Mesenteric fat pad (tissue), 1 donor: Measurements from ENCODE around the gene WDR13. TPM values are rescaled to one million over a fixed set of nuclear protein-coding genes. Genes with fewer than 3 reads are reported as not detected.

Experiments used
- DNase-seq: peaks from one replicate; pipeline ENCODE4 v3.0.0-alpha.2; 2020; ENCODE audit warnings: low spot score
- total RNA-seq: library from RNA; stranded (reverse); fragmentation: NEBNext Ultra II Directional; extraction: Animal tissue kit (Norgen Biotek cat#: 25700); gene quantifications from one replicate; pipeline ENCODE4 v1.2.1, GENCODE V29; 2021
- donor health status: DM: yes; HTN: yes; CAD: no.

Gene WDR13
- total RNA-seq, 1 donor from 2014 or later: 96.9 TPM

GRCh38 chrX:48592971-48593370 lies 4.3 kb upstream of the WDR13 start:
- DNase-seq: no peak

GRCh38 chrX:48595929-48596328 lies 1.4 kb upstream of the WDR13 start:
- no peak for DNase-seq

DNA sequence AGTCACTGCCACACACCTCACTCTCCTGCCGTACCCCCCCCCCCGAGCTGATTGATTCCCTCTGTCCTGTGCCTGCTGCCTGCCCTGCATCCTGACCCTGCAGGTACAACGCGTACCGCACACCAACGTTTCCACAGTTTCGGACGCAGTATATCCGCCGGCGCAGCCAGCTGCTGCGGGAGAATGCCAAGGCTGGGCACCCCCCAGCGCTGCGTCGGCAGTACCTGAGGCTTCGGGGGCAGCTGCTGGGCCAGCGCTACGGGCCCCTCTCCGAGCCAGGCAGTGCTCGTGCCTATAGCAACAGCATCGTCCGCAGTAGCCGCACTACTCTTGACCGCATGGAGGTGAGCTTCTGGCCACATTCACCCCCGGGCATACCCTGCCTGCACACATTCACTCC lies 1.3 kb downstream of the WDR13 start:
- DNase-seq: no peak

- no peak for DNase-seq
These were observed 2.0 kb downstream of the WDR13 start for GRCh38 chrX:48599341-48599740.

GRCh38 chrX:48600226-48600625 lies 2.9 kb downstream of the WDR13 start:
- DNase-seq: no peak

DNA sequence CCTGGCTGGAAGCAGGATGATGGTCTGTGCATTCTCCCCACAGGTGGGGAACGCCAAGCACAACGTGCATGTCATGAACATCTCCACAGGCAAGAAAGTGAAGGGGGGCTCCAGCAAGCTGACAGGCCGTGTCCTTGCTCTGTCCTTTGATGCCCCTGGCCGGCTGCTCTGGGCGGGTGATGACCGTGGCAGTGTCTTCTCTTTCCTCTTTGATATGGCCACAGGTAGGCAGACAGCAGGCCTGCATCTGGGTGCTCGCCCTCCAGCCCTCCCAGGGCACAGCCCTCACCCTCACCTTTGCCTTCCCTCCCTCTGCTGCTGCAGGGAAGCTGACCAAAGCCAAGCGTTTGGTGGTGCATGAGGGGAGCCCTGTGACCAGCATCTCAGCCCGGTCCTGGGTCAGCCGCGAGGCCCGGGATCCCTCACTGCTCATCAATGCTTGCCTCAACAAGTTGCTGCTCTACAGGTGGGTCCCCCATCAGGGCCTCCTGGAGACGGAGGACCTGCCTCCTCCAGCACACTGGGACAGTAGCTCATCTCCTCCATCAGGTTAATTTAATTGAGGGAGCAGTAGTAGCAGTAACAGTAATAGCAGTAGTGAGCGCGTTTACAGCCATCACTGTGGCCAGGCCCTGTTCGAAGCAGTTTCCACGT lies 4.6 kb downstream of the WDR13 start:
- DNase-seq: no peak

- no peak for DNase-seq
These were observed 7.4 kb downstream of the WDR13 start for GRCh38 chrX:48604701-48605100.

DNA sequence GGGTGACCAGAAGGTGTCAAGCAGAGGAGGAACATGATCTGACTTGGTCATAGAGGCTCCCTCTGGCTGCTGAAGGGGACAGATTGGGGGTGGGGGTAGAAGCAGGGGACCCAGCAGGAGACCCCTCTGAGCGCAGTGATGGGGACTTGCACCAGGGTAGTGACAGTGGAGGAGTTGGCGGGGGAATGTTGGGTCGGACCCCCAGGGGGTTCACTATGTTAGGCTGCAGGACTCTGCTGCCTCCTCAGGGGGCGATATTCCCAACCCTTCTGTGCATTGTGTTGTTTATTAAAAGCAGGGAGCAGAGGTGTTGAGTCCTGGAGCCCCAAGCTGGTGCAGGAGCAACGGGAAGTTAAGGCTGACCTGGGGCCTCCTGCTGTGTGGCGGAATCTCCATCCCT lies 8.8 kb downstream of the WDR13 start:
- DNase-seq: no peak

DNA sequence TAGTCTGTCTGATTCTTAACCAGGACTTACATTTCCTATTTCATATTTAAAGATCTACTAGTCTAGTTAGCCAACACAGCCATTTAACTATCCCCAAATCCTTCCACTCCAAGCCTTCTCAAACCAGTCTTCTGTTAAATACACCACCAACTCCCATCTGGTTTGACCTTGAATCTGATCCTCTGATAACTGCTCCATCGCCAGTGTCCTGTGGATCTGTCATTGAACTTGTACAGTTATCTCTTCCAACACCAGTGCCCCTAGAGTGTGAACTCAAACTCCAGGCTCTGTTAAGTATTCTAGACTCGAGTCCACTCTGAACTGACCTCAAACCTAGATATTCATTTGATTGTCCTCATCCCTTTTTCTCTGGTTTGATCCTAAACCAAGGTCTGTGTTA lies 14.4 kb downstream of the WDR13 start:
- DNase-seq: no peak

GRCh38 chrX:48613502-48614160 lies 16.3 kb downstream of the WDR13 start:
- DNase-seq: peak; percentile 5

DNA sequence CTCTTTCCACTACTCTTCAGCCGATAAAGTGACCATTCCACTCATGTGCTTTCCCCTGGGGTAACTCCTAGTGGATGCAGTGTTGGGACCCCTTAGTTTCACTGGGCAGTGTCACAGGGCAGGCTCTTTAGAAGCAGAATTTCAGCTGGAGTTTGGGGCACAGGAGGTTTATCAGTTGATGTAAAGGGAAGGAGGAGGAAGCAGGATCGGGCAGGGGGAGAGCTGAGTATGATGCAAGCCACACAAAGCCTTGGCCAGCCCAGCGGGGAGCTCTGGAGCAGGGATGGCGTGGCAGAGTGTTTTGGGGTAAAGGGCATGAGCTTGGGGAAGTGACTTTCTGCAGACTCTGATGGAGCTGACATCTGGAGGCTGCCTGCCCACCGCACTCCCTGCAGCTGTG lies 19.3 kb downstream of the WDR13 start:
- peak; percentile 72 for DNase-seq

GRCh38 chrX:48617542-48618340 lies 20.4 kb downstream of the WDR13 start:
- peak; percentile 69 for DNase-seq

DNA sequence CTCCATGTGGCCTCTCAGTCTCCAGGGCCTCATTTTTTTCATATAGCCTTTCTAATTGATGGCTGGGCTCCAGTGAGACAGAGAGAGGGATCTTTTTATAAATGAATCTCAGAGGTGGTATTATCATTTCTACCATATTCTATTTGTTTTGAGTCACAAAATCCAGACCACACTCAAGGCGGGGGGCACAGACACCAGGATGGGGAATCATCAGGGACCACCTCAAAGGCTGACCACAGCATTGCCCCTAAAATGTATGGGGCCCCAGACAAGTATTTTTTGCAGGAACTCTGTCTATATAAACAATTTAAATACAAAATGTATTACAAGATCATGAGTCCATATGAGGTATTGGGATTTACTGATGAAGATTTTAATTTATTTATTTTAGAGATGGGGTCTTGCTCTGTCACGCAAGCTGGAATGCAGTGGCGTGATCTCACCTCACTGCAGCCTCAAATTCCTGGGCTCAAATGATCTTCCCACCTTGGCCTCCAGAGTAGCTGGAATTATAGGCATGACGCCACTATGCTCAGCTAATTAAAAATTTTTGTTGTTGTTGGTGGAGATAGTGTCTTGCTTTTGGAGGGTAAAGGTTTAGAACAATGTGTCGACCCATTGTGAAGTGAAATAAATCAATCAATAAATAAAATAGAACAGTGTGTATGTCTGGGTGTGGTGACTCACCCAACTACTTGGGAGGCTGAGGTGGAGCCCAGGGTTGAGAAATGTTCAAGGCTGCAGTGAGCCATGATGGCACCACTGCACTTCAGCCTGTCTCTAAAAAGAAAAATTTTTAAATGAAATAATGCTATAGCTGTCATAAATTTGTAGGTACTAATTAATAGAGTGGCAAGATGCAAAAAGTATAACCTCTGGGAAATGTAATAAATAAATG lies 29.4 kb downstream of the WDR13 start:
- no peak for DNase-seq

GRCh38 chrX:48631376-48632090 lies 34.2 kb downstream of the WDR13 start:
- DNase-seq: peak; percentile 74

DNA sequence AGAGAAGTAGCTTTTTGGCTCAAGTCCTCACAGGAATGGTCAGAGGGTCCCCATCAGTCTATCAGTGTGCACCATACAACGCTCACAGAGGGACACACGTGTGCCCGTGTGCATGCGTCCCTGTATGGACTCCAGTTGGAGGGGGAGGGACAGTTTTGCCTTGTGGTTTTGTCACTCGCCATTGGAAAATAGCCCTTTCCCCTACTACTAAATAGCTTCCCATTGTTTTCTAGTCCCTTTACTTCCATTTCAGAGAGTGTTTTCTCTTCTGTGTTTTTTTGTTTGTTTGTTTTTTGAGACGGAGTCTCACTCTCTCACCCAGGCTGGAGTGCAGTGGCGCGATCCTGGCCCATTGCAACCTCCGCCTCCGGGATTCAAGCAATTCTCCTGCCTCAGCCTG lies 34.9 kb downstream of the WDR13 start:
- DNase-seq: no peak

GRCh38 chrX:48636301-48636700 lies 39.0 kb downstream of the WDR13 start:
- DNase-seq: no peak

DNA sequence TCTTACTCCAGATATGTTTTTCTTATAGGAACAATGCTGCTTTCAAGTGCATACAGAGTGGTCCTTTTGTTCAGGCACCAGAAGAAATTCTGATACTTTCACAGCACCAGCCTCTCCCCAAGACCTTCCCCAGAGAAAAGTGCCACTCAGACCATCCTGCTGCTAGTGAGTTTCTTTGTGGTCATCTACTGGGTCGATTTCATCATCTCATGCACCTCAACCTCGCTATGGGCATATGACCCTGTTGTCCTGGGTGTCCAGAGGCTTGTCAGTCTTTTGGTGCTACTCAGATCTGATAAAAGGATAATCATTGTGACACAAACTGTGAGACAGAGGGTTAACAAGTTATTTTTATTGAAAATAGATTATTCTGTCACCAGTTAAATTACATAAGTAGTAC lies 39.5 kb downstream of the WDR13 start:
- DNase-seq: peak; percentile 9

- DNase-seq: no peak
These were observed 48.4 kb downstream of the WDR13 start for GRCh38 chrX:48645669-48646068.

- DNase-seq: peak; percentile 33
These were observed 51.1 kb downstream of the WDR13 start for GRCh38 chrX:48648336-48648751.

DNA sequence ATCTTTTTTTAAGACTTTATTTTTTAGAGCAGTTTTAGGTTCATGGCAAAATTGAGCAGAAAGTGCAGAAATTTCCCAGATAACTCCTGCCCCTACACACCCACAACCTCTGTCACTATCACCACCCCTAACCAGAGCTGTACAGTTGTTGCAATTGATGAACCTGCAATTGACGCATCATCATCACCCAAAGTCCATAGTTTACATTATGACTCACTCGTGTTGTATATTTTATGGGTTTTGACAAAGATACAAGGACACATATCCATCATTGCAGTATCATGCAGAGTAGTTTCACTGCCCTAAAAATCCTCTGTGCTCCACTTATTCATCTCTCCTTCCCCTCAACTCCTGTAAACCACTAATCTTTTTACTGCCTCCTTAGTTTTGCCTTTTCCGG lies 51.8 kb downstream of the WDR13 start:
- DNase-seq: no peak
